HFF-Myc (cell line): ENCODE results near the gene SFMBT2.

Experiments used
- DNase-seq: peaks from one replicate; pipeline ENCODE4 v3.0.0-alpha.2; 2011; ENCODE audit warnings: low read depth; ENCODE audit errors: extremely low read depth
- H3K4me3 ChIP-seq: replicated peaks from 2 replicates; pipeline ENCODE4 v1.5.1; 2011; ENCODE audit warnings: low read depth, mild to moderate bottlenecking, control low read depth, low read length
- TF ChIP-seq, protein P1 (sequence below): IDR thresholded peaks from 2 replicates; pipeline ENCODE4 v1.5.1; 2012; ENCODE audit warnings: mild to moderate bottlenecking, low read depth, low read length, control low read depth; ENCODE audit errors: missing control alignments

Gene SFMBT2

DNA sequence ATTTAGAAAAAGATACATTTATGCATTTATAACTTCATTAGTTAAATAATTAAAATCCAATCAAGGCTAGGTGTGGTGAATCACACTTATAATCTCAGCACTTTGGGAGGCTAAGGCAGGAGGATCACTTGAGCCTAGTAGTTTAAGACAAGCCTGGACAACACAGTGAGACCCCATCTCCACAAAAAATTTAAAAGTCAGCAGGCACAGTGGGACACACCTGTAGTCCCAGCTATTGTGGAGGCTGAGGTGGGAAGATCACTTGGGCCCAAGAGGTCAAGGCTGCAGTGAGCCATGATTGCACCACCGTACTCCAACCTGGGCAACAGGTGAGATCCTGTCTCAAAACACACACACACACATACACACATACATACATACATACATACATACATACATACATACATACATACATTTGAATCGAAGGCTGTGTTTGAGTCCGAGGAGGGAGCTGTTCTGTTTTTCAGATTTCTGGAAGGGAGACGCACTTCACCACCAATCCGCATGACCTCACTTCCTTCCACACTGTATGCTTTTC is 30.1 kb downstream of the SFMBT2 start:
- no peak for DNase-seq
- TF ChIP-seq, protein P1, sequence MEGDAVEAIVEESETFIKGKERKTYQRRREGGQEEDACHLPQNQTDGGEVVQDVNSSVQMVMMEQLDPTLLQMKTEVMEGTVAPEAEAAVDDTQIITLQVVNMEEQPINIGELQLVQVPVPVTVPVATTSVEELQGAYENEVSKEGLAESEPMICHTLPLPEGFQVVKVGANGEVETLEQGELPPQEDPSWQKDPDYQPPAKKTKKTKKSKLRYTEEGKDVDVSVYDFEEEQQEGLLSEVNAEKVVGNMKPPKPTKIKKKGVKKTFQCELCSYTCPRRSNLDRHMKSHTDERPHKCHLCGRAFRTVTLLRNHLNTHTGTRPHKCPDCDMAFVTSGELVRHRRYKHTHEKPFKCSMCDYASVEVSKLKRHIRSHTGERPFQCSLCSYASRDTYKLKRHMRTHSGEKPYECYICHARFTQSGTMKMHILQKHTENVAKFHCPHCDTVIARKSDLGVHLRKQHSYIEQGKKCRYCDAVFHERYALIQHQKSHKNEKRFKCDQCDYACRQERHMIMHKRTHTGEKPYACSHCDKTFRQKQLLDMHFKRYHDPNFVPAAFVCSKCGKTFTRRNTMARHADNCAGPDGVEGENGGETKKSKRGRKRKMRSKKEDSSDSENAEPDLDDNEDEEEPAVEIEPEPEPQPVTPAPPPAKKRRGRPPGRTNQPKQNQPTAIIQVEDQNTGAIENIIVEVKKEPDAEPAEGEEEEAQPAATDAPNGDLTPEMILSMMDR, result no peak
- H3K4me3 ChIP-seq, result no peak overlapping the region

DNA sequence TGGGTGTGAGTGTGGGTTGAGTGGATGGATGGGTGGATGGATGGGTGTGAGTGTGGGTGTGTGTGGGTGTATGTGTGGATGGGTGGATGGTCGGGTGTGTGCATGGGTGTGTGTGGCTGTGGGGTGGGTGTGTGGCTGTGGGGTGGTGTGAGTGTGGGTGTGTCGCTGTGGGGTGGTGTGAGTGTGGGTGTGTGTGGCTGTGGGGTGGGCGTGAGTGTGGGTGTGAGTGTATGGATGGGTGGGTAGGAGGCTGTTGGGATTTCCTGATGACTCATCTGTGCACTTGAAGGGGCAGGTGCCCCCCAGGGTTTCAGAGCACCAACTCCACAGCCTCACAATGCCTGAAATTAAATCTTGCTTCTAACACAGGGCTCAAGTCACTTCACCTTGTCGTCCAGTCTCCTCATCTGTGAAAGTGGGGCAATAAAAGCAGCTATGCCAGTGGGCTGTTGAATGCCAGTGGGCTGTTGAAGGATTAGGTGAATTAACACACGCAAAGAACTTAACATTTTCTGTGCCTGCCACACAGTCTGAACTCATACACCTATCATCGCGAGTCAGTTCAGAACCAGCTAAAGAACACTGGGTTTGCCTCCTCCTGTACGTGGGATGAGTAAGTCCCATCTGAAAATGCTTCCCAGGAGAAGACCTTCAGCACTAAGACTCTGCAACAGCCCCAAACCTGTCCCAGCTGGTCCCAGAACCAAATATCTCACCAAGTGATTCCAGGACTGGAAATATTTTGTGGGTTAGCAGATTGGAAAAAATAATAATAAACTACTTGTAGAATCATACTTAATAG is 32.0 kb downstream of the SFMBT2 start:
- DNase-seq, result no peak
- TF ChIP-seq, protein P1, result no peak
- H3K4me3 ChIP-seq, result no peak overlapping the region

DNA sequence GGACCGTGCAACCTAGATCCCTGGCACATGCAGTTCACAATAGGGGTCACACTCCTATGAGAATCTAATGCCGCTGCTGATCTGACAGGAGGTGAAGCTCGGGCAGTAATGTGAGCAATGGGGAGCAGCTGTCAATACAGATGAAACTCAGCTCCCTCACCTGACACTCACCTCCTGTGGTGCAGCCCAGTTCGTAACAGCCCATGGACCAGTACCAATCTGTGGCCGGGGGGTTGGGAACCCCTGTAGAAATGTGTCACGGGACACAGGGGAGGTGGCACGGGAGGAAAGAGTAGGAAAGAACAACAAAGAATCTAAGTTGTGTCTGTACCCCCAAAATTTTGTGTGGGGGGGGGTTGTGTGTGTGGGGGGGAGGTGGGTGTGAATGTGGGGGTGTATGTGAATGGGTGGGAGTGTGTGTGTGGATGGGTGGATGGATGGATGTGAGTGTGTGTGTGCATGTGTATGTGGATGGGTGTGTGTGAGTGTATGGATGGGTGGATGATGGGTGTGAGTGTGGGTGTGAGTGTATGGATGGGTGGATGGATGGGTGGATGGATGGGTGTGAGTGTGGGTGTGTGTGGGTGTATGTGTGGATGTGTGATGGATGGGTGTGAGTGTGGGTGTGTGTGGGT is 33.1 kb downstream of the SFMBT2 start:
- DNase-seq, result no peak
- TF ChIP-seq, protein P1, result no peak
- no peak overlapping the region for H3K4me3 ChIP-seq

DNA sequence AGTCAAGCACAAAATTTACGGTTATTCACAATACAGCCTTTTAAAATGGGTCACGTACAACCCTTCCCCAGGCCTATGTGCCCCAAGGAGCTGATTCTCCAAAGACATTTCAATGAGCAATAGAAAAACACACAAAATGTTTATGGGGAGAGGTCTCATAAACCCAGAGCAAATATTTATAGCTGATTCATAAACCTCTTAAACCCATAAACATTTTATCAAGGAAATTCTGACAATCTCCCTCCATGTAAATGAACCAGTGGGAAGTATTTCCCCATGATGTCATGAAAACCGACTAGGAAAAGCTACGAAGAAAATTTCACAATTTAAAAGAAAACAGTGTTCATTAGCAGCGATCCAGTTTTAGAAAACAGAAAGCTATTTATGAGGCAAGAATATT is 36.0 kb downstream of the SFMBT2 start:
- no peak for DNase-seq
- TF ChIP-seq, protein P1, result no peak
- H3K4me3 ChIP-seq, result no peak overlapping the region

DNA sequence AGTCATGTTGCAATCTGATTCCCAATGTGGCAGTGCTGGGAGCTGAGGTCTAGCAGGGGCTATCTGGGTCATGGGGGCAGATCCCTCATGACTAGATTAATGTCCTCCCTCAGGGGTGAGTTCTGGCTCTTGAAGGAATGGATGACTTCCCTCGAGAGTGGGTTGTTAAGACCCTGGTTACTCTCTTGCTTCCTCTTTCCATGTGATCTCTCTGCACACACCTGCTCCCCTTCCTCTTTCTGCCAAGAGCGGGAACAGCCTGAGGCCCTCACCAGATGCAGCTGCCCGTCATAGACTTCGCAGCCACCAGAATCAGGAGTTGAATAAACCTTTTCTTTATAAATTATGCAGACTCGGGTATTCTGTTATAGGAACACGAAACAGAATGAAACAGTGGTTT is 37.8 kb downstream of the SFMBT2 start:
- TF ChIP-seq, protein P1, result no peak
- H3K4me3 ChIP-seq, result no peak overlapping the region

DNA sequence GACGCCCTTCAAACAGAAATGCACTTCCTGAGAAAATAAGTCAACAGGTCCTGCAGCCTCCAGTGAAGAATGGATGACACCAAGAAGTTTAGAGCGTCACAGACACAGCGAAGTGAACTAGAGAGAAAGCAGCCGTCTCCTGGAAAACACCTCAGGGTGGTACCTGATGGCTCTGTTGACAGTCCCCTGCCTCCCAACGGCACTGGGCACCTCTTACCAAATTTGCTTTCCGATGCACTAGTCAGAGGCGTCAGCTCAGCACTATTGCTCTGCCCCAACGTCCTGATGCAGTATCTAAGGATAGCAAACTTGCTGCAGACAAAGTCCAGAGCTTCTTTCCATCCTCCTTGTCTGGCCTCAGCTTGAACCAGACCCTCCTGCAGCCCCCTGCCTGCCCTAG is 38.3 kb downstream of the SFMBT2 start:
- DNase-seq, result no peak
- TF ChIP-seq, protein P1, result no peak
- no peak overlapping the region for H3K4me3 ChIP-seq

More for the DNA sequence above, 37.8 kb downstream of the SFMBT2 start:
- DNase-seq, result no peak
